Measurements from ENCODE around the gene FGF10. TPM values are rescaled to one million over a fixed set of nuclear protein-coding genes. Genes with fewer than 3 reads are reported as not detected.

The FGF10 gene
- total RNA-seq, 1 experiment from 2014 or later: not detected

GRCh38 chr5:44257221-44257620 is 132.0 kb downstream of the FGF10 start:
- Histone ChIP-seq H3K4me3 (ENCODE audit: low read length) (no peak overlapping the region), H2AFZ (ENCODE audit: low read length) (no peak overlapping the region), H3K27ac (ENCODE audit: low read length) (no peak overlapping the region), H4K20me1 (ENCODE audit: low read length) (no peaks in the 10 kb centered on the region), H3K27me3 (ENCODE audit: low read length) (peaks cover 16% of the 10 kb centered on the region), H3F3A (ENCODE audit: low read length, unreplicated experiment) (no peaks in the 10 kb centered on the region), H3K9me2 (replicated peaks; ENCODE audit: low read length) (no peaks in the 10 kb centered on the region), H3K79me2 (ENCODE audit: low read length) (no peaks in the 10 kb centered on the region), H3K4me2 (ENCODE audit: low read length) (no peak overlapping the region), H3K36me3 (ENCODE audit: low read depth, low read length) (no peaks in the 10 kb centered on the region), H3K9me3 (ENCODE audit: low read length) (no peaks in the 10 kb centered on the region), H3K9ac (ENCODE audit: low read length) (no peak overlapping the region), H3K4me1 (ENCODE audit: insufficient read depth, low read length) (no peaks in the 10 kb centered on the region)
- ATAC-seq: no peak
- CTCF ChIA-PET: no interaction called here
- intact Hi-C loops (cut with micrococcal nuclease): no loop called here
- no peak for TF ChIP-seq EZH2phosphoT487 (IDR thresholded peaks at IDR 0.05; ENCODE audit: borderline replicate concordance, low read length)
- TF ChIP-seq EZH2 (IDR thresholded peaks at IDR 0.05; ENCODE audit: low read length, unreplicated experiment): no peak
- TF ChIP-seq CTCF (conservative IDR thresholded peaks at IDR 0.05; ENCODE audit: low read depth, low read length): no peak
- BruUV-seq (replicated peaks): no TSS peak
- no peak for DNase-seq
- POLR2A ChIA-PET (ENCODE audit: unreplicated experiment): no interaction called here

All from PC-3 (cell line).